OCI-M1 (cell line): ENCODE data around the gene PEX16.

Experiments used
- DNase-seq: peaks from one replicate; lab custom pipeline; 2025; lab: John Stamatoyannopoulos, UW

The PEX16 gene

DNA sequence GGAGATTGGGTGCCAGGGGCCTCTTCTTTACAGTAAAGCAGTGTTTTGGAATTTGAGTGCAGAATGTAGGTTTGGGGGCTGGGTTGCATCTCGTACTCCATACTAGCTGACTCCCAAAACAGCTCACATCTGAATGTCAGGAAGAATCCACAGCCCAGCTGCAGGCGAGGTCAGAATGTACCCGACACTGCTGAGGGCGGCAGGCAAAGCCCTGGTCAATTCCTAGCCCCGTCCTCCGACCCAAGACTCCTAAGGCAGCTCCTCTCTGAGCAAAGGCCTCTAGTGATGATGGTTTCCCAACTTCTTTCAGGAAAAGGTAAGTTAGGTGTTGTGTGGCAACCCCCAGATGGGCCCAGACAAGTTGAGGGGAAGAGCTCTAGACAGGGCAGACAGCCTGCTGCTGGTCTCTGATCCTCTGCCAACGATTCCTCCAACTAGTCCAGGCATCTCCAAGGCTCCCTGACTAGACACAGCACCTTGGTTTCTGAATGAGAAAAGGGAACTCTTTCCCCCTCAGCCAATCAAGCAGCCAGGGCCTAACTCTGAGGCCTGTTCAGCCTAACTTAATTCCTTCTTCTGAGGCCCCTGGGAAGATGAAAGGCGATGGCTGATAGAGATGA lies 13.4 kb upstream of the PEX16 start:
- DNase-seq, result no peak

DNA sequence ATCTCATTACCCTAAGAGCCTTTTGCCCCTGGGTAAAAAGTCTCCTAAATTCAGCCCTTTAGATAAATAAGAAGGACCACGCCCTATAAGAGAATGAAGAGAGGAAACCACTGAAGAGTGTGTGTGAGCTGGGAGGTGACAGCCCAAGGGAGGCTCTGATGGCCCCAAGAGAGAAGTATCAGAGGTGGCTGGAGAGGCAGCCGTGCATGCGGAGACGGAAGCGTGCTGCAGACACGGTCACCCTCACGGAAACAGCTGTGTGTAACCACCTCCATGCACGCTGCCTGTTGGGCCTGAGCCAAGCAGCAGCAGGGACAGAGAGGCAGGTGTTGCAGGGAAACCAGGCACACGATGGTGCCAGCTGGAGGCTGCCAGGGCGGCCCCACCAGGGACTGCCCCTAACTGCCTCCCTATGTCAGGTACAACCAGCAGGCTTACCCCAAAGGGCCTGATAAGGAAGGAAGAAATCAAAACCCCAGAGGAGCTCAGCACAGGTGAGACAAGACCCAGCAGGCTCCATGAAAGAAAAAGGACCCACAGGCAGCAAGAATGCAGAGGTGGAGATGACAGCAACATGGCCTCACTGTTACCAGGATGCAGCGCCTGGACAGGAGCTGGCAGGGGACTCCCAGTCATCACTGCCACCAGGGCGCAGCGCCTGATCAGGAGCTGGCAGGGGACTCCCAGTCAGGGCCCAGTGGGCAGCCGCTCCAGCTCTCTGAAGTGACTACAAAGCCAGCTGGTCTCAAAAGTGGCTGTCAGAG lies 12.5 kb upstream of the PEX16 start:
- DNase-seq, result no peak

DNA sequence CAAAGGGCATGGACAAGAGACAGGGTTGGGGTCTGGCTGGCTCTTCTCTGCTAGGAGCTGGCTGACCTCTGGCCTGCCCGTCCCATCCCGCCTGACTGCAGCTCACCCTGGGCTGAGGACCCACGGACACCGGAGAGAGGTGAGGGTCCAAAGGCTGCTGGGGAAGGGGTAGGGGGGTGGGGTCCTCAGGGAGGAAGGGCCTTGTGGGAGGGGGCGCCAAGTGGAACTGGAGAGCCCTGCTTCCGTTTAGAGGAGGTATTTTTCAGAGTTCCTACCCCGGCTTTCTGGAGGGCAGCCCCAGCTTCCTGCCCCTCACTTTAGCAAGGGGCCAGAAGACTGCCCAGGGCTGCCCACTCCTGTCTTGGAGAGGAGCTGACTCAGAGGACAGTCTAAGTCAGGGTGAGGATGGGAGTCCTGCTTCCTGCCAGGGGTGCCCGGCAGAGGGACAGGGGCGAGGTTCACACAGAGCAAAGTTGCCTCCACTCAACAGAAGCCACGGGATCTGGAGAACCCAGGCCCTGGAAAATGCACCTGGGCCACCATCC lies 11.9 kb upstream of the PEX16 start:
- no peak for DNase-seq

DNA sequence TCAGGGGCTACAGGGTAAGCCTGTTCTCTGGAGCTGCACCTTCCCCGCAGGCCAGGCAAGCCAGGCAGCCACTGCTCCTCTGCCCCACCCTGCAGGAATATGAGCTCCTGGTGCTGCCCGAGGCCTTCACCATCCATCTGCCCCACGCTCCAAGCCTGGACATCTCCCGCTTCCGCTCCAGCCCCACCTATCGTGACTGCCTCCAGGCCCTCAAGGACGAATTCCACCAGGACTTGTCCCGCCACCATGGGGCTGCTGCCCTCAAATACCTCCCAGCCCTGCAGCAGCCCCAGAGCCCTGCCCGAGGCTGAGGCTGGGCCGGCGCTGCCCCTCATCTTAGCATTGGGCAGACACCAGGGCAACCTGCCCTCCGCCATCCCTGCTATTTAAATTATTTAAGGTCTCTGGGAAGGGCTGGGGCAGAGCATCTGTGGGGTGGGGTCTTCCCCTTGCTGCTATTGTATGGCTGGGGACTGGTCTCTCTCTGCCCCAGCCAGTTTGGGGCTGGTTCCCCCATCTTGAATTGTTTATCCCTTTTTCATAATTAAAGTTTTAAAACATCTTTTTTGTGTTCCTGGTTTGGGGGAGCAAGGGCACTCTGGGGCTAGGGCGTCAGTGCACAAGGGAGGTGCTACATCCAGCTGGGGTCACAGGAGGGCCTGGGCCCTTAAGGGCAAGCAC lies 11.0 kb upstream of the PEX16 start:
- no peak for DNase-seq

DNA sequence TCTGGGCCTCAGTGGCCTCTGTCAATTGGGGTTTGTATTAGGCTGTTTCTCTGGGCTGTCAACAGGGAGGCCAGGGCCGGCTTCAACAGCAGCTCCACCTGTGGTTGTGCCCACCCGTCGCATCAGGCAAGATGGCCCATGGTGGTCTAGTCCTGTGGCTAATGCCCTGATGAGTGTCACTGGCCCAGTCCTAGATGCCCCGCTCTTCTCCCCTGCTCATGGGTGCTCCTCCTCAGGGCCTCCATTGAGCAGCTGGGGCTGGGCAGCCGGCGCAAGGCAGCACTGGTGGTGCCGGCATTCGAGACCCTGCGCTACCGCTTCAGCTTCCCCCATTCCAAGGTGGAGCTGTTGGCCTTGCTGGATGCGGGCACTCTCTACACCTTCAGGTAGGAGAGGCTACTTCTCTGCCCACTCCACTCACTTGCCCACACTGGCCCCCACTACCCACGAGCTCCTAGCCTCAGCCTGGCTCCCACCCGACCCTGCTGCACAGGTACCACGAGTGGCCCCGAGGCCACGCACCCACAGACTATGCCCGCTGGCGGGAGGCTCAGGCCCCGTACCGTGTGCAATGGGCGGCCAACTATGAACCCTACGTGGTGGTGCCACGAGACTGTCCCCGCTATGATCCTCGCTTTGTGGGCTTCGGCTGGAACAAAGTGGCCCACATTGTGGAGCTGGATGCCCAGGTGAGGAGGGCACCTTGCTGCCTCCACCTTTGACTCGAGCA lies 10.2 kb upstream of the PEX16 start:
- DNase-seq, result no peak

DNA sequence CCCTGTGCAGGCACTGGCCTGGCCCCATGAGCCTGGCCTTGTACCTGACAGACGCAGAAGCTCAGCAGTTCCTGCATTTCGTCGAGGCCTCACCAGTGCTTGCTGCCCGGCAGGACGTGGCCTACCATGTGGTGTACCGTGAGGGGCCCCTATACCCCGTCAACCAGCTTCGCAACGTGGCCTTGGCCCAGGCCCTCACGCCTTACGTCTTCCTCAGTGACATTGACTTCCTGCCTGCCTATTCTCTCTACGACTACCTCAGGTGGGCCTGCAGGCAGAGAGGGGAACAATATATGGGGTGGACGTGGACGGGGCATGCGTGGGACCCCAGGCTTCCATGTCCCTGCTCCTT lies 9.6 kb upstream of the PEX16 start:
- DNase-seq, result no peak

DNA sequence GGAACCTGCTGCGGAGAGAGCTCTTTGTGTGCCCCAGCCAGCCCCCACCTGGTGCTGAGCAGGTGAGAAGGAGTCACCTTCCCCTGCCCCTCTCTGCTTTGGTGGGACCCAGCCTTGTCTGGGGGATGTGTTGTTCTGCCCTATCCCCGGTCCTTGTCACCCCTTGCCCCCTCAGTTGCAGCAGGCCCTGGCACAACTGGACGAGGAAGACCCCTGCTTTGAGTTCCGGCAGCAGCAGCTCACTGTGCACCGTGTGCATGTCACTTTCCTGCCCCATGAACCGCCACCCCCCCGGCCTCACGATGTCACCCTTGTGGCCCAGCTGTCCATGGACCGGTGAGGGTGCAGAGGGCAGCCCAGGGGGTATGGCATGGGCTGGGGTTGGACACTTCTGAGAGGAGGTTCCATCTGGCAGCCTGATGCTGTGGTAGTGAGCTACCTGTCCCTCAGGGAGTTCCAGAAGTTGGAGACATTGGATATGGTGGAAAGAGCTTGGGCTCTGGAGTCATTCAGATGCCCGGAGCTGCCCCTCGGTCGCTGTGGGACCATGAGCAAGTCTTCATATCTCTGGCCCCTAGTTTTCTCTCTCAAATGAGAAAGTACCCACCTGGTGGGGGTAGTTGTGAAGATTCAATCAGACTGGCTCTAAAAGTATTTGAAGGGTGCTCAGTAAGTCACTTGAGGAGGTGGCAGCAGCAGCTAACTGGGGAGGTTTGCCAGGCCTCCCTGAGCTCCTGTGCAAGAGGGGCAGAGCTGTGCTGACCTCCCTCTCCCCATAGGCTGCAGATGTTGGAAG lies 9.1 kb upstream of the PEX16 start:
- DNase-seq, result no peak

DNA sequence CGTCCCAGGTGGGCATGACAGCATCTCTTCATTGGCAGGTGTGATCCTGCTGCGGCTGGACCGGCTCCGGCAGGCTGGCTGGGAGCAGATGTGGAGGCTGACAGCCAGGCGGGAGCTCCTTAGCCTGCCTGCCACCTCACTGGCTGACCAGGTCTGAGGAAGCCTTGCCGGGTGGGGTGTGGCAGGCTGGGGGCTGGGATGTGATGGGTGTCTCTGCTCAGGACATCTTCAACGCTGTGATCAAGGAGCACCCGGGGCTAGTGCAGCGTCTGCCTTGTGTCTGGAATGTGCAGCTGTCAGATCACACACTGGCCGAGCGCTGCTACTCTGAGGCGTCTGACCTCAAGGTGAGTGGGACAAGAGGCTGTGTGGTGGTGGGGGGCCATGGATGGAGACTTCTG lies 8.3 kb upstream of the PEX16 start:
- no peak for DNase-seq

DNA sequence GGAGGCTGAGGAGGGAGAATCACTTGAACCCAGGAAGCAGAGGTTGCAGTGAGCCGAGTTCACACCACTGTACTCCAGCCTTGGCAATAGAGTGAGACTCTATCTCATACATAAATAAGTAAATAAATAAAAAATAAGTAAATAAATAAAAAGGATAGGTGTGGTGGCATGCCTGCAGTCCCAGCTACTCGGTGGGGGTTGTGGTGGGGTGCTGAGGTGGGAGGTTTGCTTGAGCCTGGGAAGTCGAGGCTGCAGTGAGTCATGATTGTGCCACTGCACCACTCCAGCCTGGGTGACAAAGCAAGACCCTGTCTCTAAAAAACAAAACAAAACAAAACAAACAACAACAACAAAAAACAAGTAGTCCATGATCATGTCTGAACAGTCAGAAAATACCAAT lies 7.9 kb upstream of the PEX16 start:
- DNase-seq, result no peak

DNA sequence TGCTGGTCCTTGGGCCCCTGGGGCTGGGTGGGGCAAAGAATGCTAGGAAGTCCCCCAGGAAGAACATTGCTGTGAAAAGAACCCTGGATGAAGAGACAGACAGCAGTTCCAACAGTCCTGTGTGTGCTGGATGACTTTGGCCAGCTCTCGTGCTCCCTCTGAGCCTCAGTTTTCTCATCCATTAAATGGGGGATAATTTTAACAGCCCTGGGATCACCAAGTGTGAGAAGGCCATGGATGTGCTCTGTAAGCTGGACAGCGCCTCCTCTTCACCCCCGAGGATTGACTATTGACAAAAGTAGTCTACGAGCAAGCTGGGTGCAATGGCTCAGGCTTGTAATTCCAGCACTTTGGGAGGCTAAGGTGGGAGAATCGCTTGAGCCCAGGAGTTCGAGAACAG lies 7.2 kb upstream of the PEX16 start:
- DNase-seq, result no peak

DNA sequence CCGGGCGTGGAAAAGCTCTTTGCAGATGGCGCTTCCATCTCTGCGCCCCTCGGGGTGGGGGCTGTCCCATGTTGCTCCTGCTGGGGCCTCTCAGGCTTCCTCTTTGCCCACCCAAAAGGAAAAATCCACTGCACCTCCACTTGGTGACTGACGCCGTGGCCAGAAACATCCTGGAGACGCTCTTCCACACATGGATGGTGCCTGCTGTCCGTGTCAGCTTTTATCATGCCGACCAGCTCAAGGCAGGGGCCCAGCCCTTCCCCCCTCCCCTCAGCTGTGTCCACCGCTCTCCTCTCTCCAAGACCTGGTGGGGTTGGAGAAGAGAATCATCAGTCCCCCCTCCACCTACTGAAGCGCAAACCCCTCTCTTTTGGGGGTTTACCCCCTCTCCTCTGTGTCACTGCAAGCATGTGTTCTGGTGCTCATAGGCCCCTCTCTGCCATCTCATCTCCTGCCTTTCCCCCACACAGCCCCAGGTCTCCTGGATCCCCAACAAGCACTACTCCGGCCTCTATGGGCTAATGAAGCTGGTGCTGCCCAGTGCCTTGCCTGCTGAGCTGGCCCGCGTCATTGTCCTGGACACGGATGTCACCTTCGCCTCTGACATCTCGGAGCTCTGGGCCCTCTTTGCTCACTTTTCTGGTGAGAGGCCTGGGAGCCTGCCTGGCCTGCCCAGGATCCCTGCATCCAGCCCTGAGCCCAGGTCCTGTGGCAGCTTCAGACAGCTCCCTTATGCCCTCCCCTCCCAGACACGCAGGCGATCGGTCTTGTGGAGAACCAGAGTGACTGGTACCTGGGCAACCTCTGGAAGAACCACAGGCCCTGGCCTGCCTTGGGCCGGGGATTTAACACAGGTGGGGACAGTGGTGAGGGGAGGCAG lies 6.6 kb upstream of the PEX16 start:
- no peak for DNase-seq

DNA sequence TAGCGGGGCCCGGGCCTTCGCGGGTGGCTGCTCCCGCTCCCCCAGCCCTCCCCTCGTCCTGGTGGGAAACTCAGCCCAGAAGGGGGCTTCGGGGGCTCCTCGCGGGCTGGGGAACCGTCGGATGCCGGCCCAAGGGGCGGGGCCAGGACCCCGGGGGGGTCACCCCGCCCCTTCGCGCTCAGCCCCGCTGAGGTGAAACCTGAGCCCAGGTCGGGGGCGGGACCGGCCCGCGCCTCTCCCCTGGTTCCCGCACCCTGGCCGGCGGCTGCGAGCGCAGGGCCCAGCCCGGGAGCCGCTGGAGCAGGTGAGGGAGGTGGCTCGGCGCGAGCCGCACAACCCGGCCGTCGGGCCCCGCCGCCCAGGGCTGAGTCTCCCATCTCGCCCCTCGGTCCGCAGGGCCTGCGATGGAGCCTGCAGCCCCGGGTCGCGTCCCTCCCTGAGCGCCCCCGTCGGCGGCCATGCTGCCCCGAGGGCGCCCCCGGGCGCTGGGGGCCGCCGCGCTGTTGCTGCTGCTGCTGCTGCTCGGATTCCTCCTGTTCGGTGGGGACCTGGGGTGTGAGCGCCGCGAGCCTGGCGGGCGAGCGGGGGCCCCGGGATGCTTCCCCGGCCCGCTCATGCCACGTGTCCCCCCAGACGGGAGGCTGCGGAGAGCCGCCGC lies 4.9 kb upstream of the PEX16 start, which contains the start of gene LARGE2:
LARGE2 (plus strand) TSS at position 232 of the 658 bp plus-strand sequence; CDS start at position 459, 227 bp downstream.
- DNase-seq, result no peak

DNA sequence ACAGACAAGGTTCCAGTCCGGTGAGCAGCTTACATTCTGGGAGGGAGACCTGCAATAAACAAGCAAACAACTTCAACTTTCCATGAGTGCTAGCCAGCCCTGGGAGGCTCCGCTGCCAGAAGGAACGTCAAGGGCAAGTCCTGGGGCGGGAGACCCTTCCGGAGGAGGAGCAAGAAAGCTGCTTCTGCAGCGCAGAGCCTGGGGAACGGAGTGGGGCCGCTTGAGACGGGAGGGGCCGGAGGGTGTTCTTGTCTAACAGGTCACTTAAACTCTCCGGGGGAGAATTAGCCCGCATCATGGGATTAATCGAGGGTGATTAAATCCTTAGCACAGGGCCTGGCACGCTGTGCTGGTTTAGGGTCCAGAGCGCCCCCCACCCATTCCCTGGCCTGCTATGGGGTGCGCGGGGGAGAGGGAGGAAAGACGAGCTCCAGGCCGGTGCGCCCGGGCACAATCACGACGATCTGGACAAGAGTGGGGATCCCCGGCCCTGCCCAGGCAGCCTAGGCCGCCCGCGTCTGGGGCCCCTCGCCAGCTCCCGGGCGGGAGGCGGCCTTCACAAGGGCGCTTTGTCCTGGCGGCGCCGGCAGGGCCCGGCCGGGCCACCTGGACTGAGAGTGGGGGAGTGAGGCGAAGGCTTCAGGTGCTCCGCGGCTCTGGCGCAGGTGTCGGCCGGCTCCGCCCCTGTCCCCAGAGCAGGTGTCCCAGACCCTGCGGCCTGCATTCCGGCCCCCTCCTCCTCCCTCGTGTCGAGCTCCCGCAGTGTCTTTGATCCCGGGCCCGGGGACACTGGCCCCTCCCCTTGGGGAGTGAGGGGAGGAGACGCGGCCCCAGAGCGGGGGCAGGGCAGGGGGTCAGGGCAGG lies 4.1 kb upstream of the PEX16 start:
- no peak for DNase-seq

DNA sequence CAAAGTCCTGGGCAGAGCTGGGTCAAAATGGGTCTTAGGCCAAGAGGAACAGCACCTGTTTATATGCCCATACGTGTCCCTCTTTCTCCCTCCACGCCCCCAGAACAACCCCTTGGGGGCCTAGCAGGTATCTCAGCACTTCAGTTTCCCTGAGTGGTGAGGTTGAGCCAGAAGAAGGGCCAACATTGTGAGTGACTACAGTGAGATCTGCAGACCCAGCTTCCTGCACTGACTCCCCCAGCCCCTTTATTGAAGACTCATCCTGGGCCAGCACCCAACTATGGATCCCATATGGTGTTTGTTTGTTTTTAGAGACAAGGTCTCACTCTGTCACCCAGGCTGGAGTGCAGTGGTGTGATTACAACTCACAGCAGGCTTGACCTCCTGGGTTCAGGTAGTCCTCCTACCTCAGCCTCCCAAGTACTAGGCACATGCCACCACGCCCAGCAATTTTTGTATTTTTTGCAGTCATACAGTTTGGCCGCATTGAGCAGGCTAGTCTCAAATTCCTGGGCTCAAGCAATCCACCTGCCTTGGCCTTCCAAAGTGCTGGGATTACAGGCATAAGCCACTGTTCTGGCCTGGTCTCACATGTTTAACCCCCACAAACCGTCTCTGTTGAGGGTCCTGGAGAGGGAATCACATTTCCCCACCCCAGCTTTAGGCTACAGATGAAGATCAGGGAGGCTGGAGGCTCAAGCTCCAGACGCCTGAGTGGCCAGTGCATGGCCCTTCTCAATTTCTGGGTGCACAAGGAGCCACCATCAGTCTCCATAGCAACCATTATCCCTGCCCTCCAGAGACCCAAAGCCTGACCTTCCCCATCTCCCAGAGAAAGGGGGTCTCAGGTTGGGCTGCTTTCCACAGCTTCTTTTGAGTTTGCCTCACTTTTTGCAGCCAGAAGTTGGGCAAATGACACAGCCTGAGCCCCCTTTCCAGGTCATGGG lies 3.1 kb upstream of the PEX16 start:
- DNase-seq, result no peak

DNA sequence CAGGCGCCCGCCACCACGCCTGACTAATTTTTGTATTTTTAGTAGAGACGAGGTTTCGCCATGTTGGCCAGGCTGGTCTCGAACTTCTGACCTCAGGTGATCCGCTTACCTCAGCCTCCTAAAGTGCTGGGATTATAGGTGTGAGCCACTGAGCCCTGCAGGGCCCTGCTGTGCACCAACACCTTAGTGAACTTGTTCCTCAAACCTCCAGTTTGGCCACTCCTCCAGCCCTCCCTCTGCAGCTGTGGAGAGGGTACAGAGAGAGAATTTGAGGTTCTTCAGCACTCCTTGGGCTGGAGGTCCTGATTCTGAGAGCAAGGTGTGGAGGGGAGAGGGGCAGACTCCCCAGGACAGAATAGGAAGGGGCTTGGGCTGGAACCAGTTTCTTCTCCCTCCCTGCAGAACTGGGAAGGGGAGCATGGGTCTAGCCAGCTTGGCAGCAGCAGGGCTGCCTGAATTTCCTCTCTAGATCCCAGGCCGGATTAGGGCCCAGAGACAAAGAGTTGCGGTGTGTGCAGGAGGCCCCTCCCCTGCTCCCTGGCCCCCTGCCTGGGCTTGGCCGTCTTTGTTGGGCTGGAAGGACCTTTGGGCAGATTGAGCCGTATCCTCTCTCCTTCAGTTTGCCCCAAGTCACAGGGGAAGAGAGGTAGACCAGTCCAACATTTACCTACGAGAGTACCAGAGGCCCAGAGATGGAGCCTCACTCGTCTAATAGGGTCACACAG lies 2.3 kb upstream of the PEX16 start:
- DNase-seq, result no peak

DNA sequence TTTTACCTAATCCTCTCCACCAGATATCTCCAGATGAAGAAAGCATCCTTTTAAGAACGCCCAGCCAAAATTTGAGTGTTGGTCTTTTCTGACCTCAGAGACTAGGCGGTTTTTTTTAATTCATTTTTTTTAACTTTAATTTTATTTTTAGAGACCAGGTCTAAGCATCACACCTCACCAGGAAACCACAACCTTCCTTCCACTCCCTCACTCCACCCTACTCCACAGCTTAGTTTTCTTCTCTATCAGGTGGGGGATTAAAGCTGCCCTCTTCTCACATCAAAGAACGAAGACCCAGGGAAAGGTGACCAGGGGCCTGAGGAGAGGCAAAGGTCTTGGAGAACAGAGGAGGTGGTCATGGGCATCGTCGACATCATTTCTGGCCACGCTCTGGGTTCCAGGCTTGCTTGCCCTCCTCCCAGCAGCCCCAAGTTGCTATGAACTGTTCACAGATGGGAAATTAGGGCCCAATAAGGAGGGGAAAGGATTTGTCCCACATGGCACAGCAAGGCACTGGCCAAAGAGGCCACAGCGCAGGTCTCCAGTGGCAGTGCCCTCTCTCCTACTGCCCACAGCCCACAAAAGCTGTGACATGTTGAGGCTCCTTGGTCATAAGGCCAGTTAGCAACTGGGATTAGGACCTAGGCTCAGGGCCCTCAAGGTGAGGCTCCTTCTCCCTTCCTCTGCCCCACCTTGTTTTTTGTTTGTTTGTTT lies 1.4 kb upstream of the PEX16 start:
- no peak for DNase-seq
